ENCODE measurements around the gene ZYX. TPM values are rescaled to one million over a fixed set of nuclear protein-coding genes. Genes with fewer than 3 reads are reported as not detected.
A peak's percentile ranks its signal among the peaks of the same experiment; 100 is the strongest.

The ZYX gene
- total RNA-seq, 1 donor from 2014 or later: 523 TPM

DNA sequence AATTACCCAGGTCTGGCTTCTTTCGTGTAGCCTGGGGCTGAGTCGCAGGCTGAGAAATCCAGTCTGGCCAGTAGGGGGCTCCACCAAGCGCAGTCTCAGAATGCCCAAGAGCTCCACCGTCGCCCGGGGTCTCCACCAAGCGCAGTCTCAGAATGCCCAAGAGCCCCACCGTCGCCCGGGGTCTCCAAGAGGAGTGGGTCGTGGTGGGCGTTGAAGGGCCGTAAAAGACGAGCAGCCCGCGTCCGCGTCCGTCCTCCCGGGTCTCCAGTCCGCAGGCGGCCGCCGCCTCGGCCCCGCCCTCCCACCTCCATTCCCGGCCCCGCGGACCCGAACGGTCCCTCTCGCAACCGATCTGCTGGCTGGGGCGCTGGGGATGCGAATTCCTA is 892 bp upstream of the ZYX start:
- H3K79me2 ChIP-seq (ENCODE audit: insufficient read depth, low read length): peaks cover 79% of the 10 kb centered on the region
- FAIRE-seq: no peak

GRCh38 chr7:143381427-143382125 is 431 bp downstream of the ZYX start:
- Histone ChIP-seq H3K4me2 (ENCODE audit: low read length) (peak overlapping the region; percentile 97), H3K79me2 (ENCODE audit: insufficient read depth, low read length) (peaks cover 93% of the 10 kb centered on the region), H2AFZ (ENCODE audit: low read depth, low read length) (no peak overlapping the region), H4K20me1 (ENCODE audit: insufficient read depth, low read length) (peaks cover 49% of the 10 kb centered on the region), H3K27me3 (ENCODE audit: insufficient read depth, low read length) (no peaks in the 10 kb centered on the region), H3K9ac (ENCODE audit: low read length) (peak overlapping the region; percentile 99), H3K4me1 (ENCODE audit: insufficient read depth, low read length) (peaks cover 47% of the 10 kb centered on the region), H3K9me3 (ENCODE audit: insufficient read depth, low read depth, low read length) (no peaks in the 10 kb centered on the region), H3K36me3 (ENCODE audit: insufficient read depth, low read length) (peaks cover 31% of the 10 kb centered on the region), H3K27ac (ENCODE audit: low read depth, low read length) (peak overlapping the region; percentile 99), H3K4me3 (ENCODE audit: insufficient read depth, low read depth, low read length) (peak overlapping the region; percentile 91)
- peak; percentile 57 for DNase-seq (ENCODE audit: low read depth)
- H3K36me3 Mint-ChIP-seq (ENCODE audit: low read depth, unreplicated experiment): peaks cover 8% of the 10 kb centered on the region
- no peak for FAIRE-seq
- TF ChIP-seq EZH2 (IDR thresholded peaks at IDR 0.05; ENCODE audit: insufficient read depth, low read length): no peak
- TF ChIP-seq CTCF (IDR thresholded peaks at IDR 0.05; ENCODE audit: insufficient read depth, low read depth, low read length): no peak
- no peaks in the 10 kb centered on the region for H3K27me3 Mint-ChIP-seq (ENCODE audit: low read depth, unreplicated experiment)
- no peaks in the 10 kb centered on the region for H3K9me3 Mint-ChIP-seq (ENCODE audit: unreplicated experiment)
- H3K4me1 Mint-ChIP-seq (ENCODE audit: low read depth, unreplicated experiment): peaks cover 20% of the 10 kb centered on the region
- no peak overlapping the region for H3K27ac Mint-ChIP-seq (ENCODE audit: unreplicated experiment)
- H3K4me3 Mint-ChIP-seq (ENCODE audit: unreplicated experiment): no peak overlapping the region

More for the DNA sequence above, 892 bp upstream of the ZYX start:
- TF ChIP-seq CTCF (IDR thresholded peaks at IDR 0.05; ENCODE audit: insufficient read depth, low read depth, low read length) (peak; percentile 75), EZH2 (IDR thresholded peaks at IDR 0.05; ENCODE audit: insufficient read depth, low read length) (no peak)
- no peaks in the 10 kb centered on the region for H3K27me3 ChIP-seq (ENCODE audit: insufficient read depth, low read length)
- peak; percentile 58 for DNase-seq (ENCODE audit: low read depth)
- Mint-ChIP-seq H3K36me3 (ENCODE audit: low read depth, unreplicated experiment) (peaks cover 8% of the 10 kb centered on the region), H3K9me3 (ENCODE audit: unreplicated experiment) (peaks cover 1% of the 10 kb centered on the region), H3K27me3 (ENCODE audit: low read depth, unreplicated experiment) (no peaks in the 10 kb centered on the region), H3K4me1 (ENCODE audit: low read depth, unreplicated experiment) (peaks cover 26% of the 10 kb centered on the region), H3K4me3 (ENCODE audit: unreplicated experiment) (peak overlapping the region; percentile 94), H3K27ac (ENCODE audit: unreplicated experiment) (peak overlapping the region; percentile 98)
- peak overlapping the region; percentile 77 for H3K4me3 ChIP-seq (ENCODE audit: insufficient read depth, low read depth, low read length)
- H3K9me3 ChIP-seq (ENCODE audit: insufficient read depth, low read depth, low read length): no peaks in the 10 kb centered on the region
- H3K9ac ChIP-seq (ENCODE audit: low read length): peak overlapping the region; percentile 99
- H4K20me1 ChIP-seq (ENCODE audit: insufficient read depth, low read length): peaks cover 36% of the 10 kb centered on the region
- H3K36me3 ChIP-seq (ENCODE audit: insufficient read depth, low read length): peaks cover 26% of the 10 kb centered on the region
- H3K4me2 ChIP-seq (ENCODE audit: low read length): peak overlapping the region; percentile 98
- H3K4me1 ChIP-seq (ENCODE audit: insufficient read depth, low read length): peaks cover 41% of the 10 kb centered on the region
- peak overlapping the region; percentile 99 for H3K27ac ChIP-seq (ENCODE audit: low read depth, low read length)
- H2AFZ ChIP-seq (ENCODE audit: low read depth, low read length): peak overlapping the region; percentile 72

Measured in astrocyte (in vitro differentiated cells and primary cell).